Activated CD8-positive, alpha-beta memory T cell treated with anti-CD3 and anti-CD28 coated beads for 1 hour (primary cell): ENCODE results near the gene LENG8.
"Not testable (repeated sequence)": the region's sequence is repeated elsewhere in the genome, so short reads cannot be mapped to it uniquely, and the experiment has no call there.

Experiments used
- DNase-seq, 2 donors: peaks; one replicate each; pipeline ENCODE4 v3.0.0-alpha.2; 2020; ENCODE audit warnings: low read depth in 1 of 2; ENCODE audit errors: extremely low read depth in 1 of 2

LENG8 gene

DNA sequence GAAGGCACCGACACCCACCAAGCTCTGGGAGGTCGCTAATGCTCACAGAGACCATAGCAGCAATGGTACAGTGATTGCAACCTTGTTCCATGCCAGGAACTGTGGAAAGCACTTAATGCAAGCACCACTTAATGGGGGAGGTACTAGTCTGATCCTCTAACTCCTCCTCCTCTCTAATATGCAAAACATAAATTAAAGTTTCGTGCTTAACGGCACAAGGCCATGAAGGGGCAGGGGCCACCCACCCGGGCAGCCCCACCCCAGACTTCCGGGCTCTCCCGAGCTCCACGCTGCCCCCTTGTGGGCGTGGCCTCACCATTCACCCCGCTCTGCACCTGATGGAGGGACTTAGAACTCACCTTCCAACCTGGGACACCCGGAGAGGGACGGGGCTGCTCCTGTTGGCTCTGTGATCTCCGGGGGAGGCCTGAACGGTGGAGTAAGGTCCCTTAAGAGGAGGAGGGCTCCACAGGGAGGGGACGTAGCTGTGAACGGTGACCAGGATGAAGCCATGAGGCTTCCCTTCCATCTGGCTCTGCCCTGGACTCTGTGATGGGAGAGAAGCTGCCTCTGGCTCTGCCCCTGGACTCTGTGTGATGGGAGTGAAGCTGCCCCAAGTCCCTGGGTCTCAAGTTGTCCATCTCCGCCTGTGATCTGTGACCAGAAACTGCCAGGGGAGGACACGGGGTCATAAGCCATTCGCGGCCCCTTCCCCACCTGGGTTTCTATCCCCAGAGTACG, 60.4 kb downstream of the LENG8 start:
- not testable (repeated sequence) for DNase-seq
